Prostate gland (tissue), 2 donors: ENCODE results near the gene MORC2. TPM values are rescaled to one million over a fixed set of nuclear protein-coding genes. Genes with fewer than 3 reads are reported as not detected.

ENCODE experiments used
- DNase-seq: peaks from one replicate; pipeline ENCODE4 v3.0.0-alpha.2; 2019; ENCODE audit warnings: low spot score
- H3K27ac ChIP-seq, 2 donors: fragments of 200-600 bp; sonication (generic); 2 replicates each; pipeline ENCODE4 v1.5.1; 2017 to 2019
- H3K27me3 ChIP-seq: fragments of 200-600 bp; sonication (generic); replicated peaks from 2 replicates; pipeline ENCODE4 v1.5.1; 2019; ENCODE audit not compliant: insufficient read depth
- H3K36me3 ChIP-seq, 2 donors: fragments of 200-600 bp; sonication (generic); 1 replicate in 1 of 2; 2 replicates in 1 of 2; pipeline versions ENCODE4 v1.5.1 to v1.8.1; 2017 to 2019
- H3K4me1 ChIP-seq: fragments of 200-600 bp; sonication (generic); replicated peaks from 2 replicates; pipeline ENCODE4 v1.5.1; 2019
- H3K4me3 ChIP-seq, 2 donors: fragments of 200-600 bp; sonication (generic); 2 replicates each; pipeline ENCODE4 v1.5.1; 2017 to 2019
- H3K9me3 ChIP-seq: fragments of 200-600 bp; sonication (generic); 2 replicates; pipeline ENCODE4 v1.5.1; 2017
- CTCF ChIP-seq, 4 experiments: fragments of 200-600 bp in 2 of 4; fragments of 450-650 bp in 2 of 4; sonication (generic) in 2 of 4; IDR thresholded peaks; 1 replicate in 3 of 4; 2 replicates in 1 of 4; pipeline ENCODE4 v1.5.1; 2016 to 2019; ENCODE audit warnings: antibody characterized with exemption in 4 of 4, mild to moderate bottlenecking in 2 of 4, moderate library complexity in 2 of 4
- POLR2A ChIP-seq: fragments of 450-650 bp; IDR thresholded peaks from one replicate; pipeline ENCODE4 v1.6.1; 2016; ENCODE audit warnings: antibody characterized with exemption, mild to moderate bottlenecking
- POLR2AphosphoS5 ChIP-seq: sonication (generic); formaldehyde crosslinking; IDR thresholded peaks from one replicate; pipeline ENCODE4 v1.6.1; 2017; ENCODE audit warnings: antibody characterized with exemption
- WGBS: methylation state at CpG from one replicate; pipeline ENCODE4 v1.1.5; 2018; 5-methylcytosine and 5-hydroxymethylcytosine counted together
- intact Hi-C: fragments of 100-400 bp; cut with DNase I; formaldehyde crosslinking; loops from one replicate; pipeline ENCODE4 v1.14.2; 2022
- small RNA-seq, 2 donors: library from RNA; depleted of rRNA; stranded (forward); fragments of <200 nt; gene quantifications; one replicate each; pipeline ENCODE3, GENCODE V24; 2016
- total RNA-seq, 2 donors: library from RNA; depleted of rRNA; stranded (reverse); fragments of >200 nt; gene quantifications; one replicate each; pipeline ENCODE4 v1.1.0, GENCODE V29; 2016

MORC2 gene
- total RNA-seq, 2 donors from 2014 or later = 19.7 to 74.8 TPM

- H3K9me3 ChIP-seq = no peaks in the 10 kb centered on the region
- H3K36me3 ChIP-seq = no peaks in the 10 kb centered on the region
- intact Hi-C loops = no loop called here
- no peak overlapping the region for H3K27ac ChIP-seq
- DNase-seq = no peak
- WGBS = 91% methylated on average over 17 of the region's 17 CpGs
- no peaks in the 10 kb centered on the region for H3K27me3 ChIP-seq
- TF ChIP-seq CTCF (IDR thresholded peaks at IDR 0.05) = no peak
- TF ChIP-seq POLR2A = no peak
- TF ChIP-seq POLR2AphosphoS5 = no peak
- H3K4me3 ChIP-seq = no peak overlapping the region
- H3K4me1 ChIP-seq = no peaks in the 10 kb centered on the region
Observed at GRCh38 chr22:30875481-30876215, 92.9 kb downstream of the MORC2 start.

Small RNA genes lying within 50 kb of the gene (small RNA-seq; reads per million reads assigned to genes)
- gene RF01892 = 0 reads per million in 2 donors

Other genes with a start within 250 kb of the MORC2 start
- 100 to 1,000 TPM in 1 of 2 donors, 10 to 100 TPM in 1; 58.7 to 113 TPM for gene TUG1, start 491 bp upstream of the MORC2 start, total RNA-seq
- 100 to 1,000 TPM; 200 to 209 TPM for gene SMTN, start 112.5 kb upstream of the MORC2 start, total RNA-seq
- 100 to 1,000 TPM; 382 to 434 TPM for gene SELENOM, start 138.8 kb upstream of the MORC2 start, total RNA-seq
- 10 to 100 TPM; 14.4 to 33.3 TPM for gene INPP5J, start 154.2 kb upstream of the MORC2 start, total RNA-seq
- 1 to 10 TPM in 1 of 2 donors, under 1 TPM in 1; 0.23 to 1.5 TPM for gene PLA2G3, start 171.7 kb upstream of the MORC2 start, total RNA-seq
- gene RNF185, start 191.4 kb upstream of the MORC2 start, total RNA-seq = 10 to 100 TPM; 59.2 to 75.6 TPM
- 100 to 1,000 TPM in 1 of 2 donors, 10 to 100 TPM in 1; 92.1 to 128 TPM for gene LIMK2, start 243.5 kb upstream of the MORC2 start, total RNA-seq